Measurements from ENCODE around the gene NOL3.

Gene NOL3

DNA sequence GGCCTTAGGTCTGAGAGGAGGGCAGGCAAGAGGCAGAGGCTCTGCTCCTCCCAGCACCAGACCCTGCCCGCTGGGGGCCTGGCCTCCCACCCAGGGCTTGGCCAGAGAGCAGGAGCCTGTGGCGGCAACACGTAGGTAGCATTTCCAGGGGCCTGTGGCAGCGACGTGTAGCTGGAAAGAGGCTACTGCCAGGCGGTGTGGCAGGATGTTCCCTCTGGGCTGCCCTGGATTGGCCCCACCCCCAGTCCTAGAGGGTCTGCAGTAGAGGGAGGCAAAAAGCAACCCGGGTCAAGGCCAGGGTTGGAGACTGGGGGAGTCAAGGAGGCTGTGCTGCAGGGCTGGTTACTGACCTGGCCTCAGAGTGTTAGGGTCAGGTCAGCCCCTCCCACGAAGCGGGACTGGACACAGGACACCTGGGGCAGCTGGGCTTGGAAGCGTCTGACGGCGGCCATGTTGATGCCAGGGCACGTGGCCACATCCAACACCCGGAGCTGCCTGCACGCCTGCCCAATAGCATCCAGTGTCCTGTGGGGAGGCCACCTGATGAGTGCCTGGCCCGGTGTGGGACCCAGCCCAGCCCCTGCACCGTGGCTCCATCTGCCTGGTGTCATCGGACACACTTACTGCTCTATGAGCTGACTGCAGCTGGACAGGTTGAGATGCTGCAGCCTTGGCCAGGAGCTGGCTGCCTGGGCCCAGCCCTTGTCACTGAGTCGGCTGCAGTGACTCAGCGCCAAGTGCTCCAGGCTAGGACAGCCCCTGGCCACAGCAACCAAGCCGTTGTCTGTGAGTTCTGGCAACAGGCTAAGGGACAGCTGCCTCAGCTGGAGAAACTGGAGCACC is 37.1 kb downstream of the NOL3 start:
- no peak for DNase-seq

- no peak for DNase-seq
Observed at GRCh38 chr16:67208154-67208896, 38.0 kb downstream of the NOL3 start.

DNA sequence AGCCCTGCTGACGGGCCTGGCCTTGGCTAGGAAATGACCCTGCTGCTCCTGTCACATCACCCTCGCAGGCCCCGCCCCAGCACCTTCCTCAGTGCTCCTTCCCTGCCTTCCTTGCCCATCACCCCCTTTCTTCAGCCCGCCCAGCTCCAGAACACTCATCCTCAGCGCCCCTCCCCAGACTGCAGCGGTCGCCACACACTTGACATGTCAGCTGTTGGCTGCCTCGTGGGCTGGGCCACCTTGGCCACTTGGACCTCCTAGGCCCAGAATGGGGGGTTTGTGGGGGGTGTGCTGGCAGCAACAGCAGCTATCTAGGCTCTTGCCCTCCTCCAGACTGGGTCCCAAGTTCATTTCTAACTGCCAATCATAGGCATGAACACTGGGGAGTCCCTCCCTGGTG is 39.2 kb downstream of the NOL3 start:
- no peak for DNase-seq

- no peak for DNase-seq
Observed at GRCh38 chr16:67210069-67210937, 40.0 kb downstream of the NOL3 start.

- no peak for DNase-seq
Observed at GRCh38 chr16:67211674-67212073, 41.3 kb downstream of the NOL3 start.

GRCh38 chr16:67212766-67213165 is 42.4 kb downstream of the NOL3 start:
- no peak for DNase-seq

DNA sequence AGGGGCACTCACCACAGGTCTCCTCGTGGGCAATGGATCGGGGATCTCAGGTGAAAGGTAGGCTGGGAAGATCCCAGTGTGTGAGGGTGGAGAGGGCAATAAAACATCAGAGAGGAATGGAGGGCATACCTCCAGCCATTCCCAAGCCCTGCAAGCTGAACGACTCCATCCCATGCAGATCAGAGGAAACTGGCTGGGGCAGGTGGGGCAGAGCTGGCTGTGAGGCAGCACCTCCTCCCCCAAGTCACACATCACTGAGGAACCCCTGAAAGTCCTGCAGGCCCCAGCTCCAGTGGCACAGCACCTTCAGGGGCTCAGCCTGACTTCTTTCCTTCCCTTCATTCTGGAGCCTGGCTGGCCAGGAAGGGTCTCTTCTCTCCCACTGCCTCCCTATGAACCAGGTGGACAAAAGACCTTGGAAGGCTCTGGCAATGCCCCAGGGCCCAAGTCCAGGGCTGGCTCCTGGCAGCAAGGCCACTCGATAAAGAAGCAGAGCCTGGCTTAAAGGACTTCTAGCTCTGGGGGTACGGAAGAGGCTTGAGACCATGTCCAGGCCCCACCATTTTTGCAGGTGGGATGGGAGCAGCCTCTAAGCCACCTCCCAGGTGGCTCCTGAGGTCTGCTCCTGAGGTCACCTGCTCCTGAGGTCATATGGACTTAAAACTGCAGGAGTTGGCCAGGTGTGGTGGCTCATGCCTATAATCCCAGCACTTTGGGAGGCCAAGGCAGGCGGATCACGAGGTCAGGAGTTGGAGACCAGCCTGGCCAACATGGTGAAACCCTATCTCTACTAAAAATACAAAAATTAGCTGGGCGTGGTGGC is 43.1 kb downstream of the NOL3 start:
- DNase-seq: no peak

- DNase-seq: no peak
Observed at GRCh38 chr16:67215706-67216105, 45.4 kb downstream of the NOL3 start.

DNA sequence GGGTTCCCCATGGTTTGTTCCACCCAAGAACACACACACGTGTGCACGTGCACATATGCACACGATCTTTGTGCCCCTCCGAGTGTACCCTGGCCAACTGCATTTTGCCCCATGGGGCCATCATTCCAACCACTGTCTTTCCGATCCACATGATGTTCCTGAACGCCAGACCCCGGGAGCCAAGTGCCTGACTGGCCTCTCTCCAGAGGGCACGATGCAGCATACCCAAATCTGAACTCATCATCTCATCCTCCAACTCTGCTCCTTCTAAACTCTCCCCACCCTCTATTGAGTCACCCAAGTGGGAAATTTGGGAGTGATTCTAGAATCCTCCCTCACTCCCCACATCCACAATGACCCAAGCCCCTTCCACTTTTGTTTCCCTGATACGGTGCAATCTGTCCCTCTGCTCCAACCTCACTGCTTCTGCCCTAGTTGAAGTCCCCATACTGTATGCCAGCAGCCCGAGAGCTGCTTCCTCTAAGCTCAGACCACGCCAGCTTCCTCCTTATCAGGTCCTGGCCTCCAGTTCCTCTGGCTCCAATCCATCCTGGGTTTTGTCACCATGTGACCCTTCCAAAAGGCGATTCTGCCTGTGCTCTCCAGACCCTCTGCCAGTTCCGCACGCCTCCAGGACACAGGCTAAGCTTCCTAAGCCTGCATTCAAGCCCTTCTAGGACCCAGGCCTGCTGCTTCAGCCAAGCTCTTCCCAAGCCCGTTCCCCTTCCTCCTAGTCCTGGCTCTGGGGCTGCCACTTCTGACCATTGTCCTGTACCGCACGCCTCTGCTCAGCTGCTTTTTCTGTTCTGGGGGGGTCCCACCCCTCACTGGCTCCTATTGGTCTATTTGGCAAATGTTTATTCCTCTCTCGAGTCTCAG is 46.5 kb downstream of the NOL3 start:
- DNase-seq: no peak

- no peak for DNase-seq
Observed at GRCh38 chr16:67223992-67224391, 53.7 kb downstream of the NOL3 start.
